Suprapubic skin (tissue), 4 donors: ENCODE results near the gene FXYD3.

Source experiments
- CTCF ChIP-seq, 2 donors: fragments of 200-600 bp in 1 of 2; fragments of 450-650 bp in 1 of 2; sonication (generic) in 1 of 2; IDR thresholded peaks; one replicate each; pipeline ENCODE4 v1.5.1; 2016 to 2019; ENCODE audit warnings: antibody characterized with exemption in 2 of 2, mild to moderate bottlenecking in 1 of 2, moderate library complexity in 1 of 2
- POLR2A ChIP-seq, 2 donors: fragments of 450-650 bp; IDR thresholded peaks; one replicate each; pipeline ENCODE4 v1.6.1; 2017; ENCODE audit warnings: antibody characterized with exemption in 2 of 2, mild to moderate bottlenecking in 2 of 2, moderate library complexity in 2 of 2
- POLR2AphosphoS5 ChIP-seq, 3 donors: sonication (generic); formaldehyde crosslinking; IDR thresholded peaks; one replicate each; pipeline ENCODE4 v1.6.1; 2017; ENCODE audit warnings: antibody characterized with exemption in 3 of 3

DNA sequence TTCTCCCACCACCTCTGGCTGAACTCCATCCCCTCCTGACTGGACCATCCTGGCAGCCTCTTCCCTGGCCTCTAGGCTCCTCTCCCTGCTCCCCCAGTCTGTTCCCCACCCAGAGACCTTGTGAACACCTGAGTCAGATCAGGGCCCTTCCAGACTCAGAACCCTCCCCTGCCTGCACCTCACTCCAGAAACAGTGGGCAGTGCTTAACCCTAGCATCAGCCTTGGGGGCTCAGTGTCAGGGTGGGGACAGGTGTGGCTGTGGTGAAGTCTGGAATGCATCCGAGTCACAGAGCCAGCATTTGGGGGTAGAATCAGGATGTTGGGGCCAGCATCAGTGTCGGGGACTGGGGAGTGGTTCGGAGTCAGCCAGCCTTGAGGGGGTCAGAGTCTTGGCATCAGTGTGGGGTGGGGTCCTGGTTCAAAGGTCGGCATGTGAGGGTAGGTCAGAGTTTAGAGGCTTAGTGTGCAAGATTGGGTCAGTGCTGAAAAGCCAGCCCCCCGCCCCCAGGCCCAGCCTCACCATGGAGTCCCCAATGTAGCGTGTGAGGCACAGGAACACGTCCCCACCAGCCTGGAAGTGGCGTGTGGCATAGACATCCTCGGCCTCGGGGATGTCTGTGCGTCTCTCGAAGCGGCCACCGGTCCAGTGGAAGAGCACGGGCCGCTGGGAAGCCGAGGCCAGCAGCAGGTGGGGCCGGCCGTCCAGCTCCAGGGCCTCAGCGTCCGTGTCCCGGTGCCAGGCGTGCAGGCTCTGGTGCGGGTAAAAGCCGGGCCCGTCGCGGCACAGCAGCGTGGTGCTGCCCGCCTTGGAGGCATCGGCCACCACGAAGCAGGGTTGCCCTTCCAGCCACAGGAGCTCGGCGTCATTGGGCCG is 10.4 kb downstream of the FXYD3 start:
- TF ChIP-seq CTCF (IDR thresholded peaks at IDR 0.05) (no peak), POLR2A (IDR thresholded peaks at IDR 0.05) (no peak), POLR2AphosphoS5 (IDR thresholded peaks at IDR 0.05) (no peak)
